ENCODE measurements around the gene CLECL1. TPM values are rescaled to one million over a fixed set of nuclear protein-coding genes. Genes with fewer than 3 reads are reported as not detected.

The CLECL1 gene
- total RNA-seq, 1 experiment from 2014 or later: not detected

GRCh38 chr12:9779209-9779608, 46.3 kb upstream of the CLECL1 start (continued):
- TF ChIP-seq POLR2A (IDR thresholded peaks at IDR 0.05; ENCODE audit: borderline replicate concordance, extremely low read depth, insufficient read depth, insufficient read length) (no peak), SIN3A (IDR thresholded peaks at IDR 0.05; ENCODE audit: low read depth) (no peak), ZFX (IDR thresholded peaks at IDR 0.05) (no peak), ELF1 (IDR thresholded peaks at IDR 0.05; ENCODE audit: borderline replicate concordance, low read depth) (no peak), MAX (IDR thresholded peaks at IDR 0.05) (no peak)

GRCh38 chr12:9776781-9777180, 43.9 kb upstream of the CLECL1 start:
- RAD21 ChIA-PET (ENCODE audit: low non-redundant PET in 1 of 2, low total read pairs in 2 of 2, uncharacterized antibody in 2 of 2, unreplicated experiment in 2 of 2): no interaction called here
- DNase-seq (ENCODE audit: low read depth, low spot score): no peak

GRCh38 chr12:9773216-9773877, 40.5 kb upstream of the CLECL1 start:
- DNase-seq (ENCODE audit: low read depth, low spot score) (no peak), ATAC-seq (no peak)
- no peaks in the 10 kb centered on the region for H3K4me1 ChIP-seq (ENCODE audit: control insufficient read depth in 1 of 2, insufficient read depth in 2 of 2, low read length in 2 of 2)
- no peaks in the 10 kb centered on the region for H3K79me2 ChIP-seq (ENCODE audit: insufficient read depth, low read length)
- no peak overlapping the region for H2AFZ ChIP-seq (ENCODE audit: low read depth, low read length, poor library complexity, severe bottlenecking)
- CTCF ChIA-PET: interaction anchor here (1.2 kb wide), 1 partner anchor 30 kb away, joined by 3 read pairs; no protein-coding TSS in a partner anchor
- no peak overlapping the region for H3K4me3 ChIP-seq (replicated peaks in 1 of 2; ENCODE audit: low read depth in 1 of 2, low read length in 2 of 2)
- POLR2A ChIA-PET: no interaction called here
- H3K9me3 ChIP-seq (ENCODE audit: control insufficient read depth in 1 of 2, insufficient read depth in 1 of 2, low read depth in 1 of 2, low read length in 2 of 2): no peaks in the 10 kb centered on the region
- no TSS peak for BruUV-seq (replicated peaks)
- H3K27ac ChIP-seq (ENCODE audit: low read depth, low read length): no peak overlapping the region
- H3K36me3 ChIP-seq (ENCODE audit: control insufficient read depth in 1 of 2, insufficient read depth in 2 of 2, low read length in 2 of 2): no peaks in the 10 kb centered on the region
- TF ChIP-seq EGR1 (IDR thresholded peaks at IDR 0.05; ENCODE audit: low read depth) (no peak), ELF1 (IDR thresholded peaks at IDR 0.05; ENCODE audit: borderline replicate concordance, low read depth) (no peak), SIN3A (IDR thresholded peaks at IDR 0.05; ENCODE audit: low read depth) (no peak), RAD21 (IDR thresholded peaks at IDR 0.05; ENCODE audit: low read depth) (no peak), TCF7L2 (IDR thresholded peaks at IDR 0.05; ENCODE audit: borderline replicate concordance, extremely low read depth, insufficient read depth, insufficient read length) (no peak), SRF (IDR thresholded peaks at IDR 0.05; ENCODE audit: low read depth) (no peak)
- H3K27me3 ChIP-seq (ENCODE audit: insufficient read depth, low read length): peaks cover 65% of the 10 kb centered on the region
- RAD21 ChIA-PET (ENCODE audit: low non-redundant PET in 1 of 2, low total read pairs in 2 of 2, uncharacterized antibody in 2 of 2, unreplicated experiment in 2 of 2): no interaction called here
- no peaks in the 10 kb centered on the region for H4K20me1 ChIP-seq (ENCODE audit: insufficient read depth)
- H3K9me2 ChIP-seq (ENCODE audit: insufficient read depth): no peaks in the 10 kb centered on the region
- intact Hi-C loops (cut with micrococcal nuclease): no loop called here
- H3K9ac ChIP-seq (ENCODE audit: low read length): no peak overlapping the region
- H3K4me2 ChIP-seq (ENCODE audit: low read length): no peak overlapping the region

More at GRCh38 chr12:9776781-9777180, 43.9 kb upstream of the CLECL1 start:
- peaks cover 68% of the 10 kb centered on the region for H3K27me3 ChIP-seq (ENCODE audit: insufficient read depth, low read length)
- H3K4me1 ChIP-seq (ENCODE audit: control insufficient read depth in 1 of 2, insufficient read depth in 2 of 2, low read length in 2 of 2): no peaks in the 10 kb centered on the region
- POLR2A ChIA-PET: no interaction called here
- intact Hi-C loops (cut with micrococcal nuclease): no loop called here
- H3K36me3 ChIP-seq (ENCODE audit: control insufficient read depth in 1 of 2, insufficient read depth in 2 of 2, low read length in 2 of 2): no peaks in the 10 kb centered on the region
- no peaks in the 10 kb centered on the region for H4K20me1 ChIP-seq (ENCODE audit: insufficient read depth)
- no peaks in the 10 kb centered on the region for H3K9me2 ChIP-seq (ENCODE audit: insufficient read depth)
- CTCF ChIA-PET: no interaction called here
- no peak overlapping the region for H2AFZ ChIP-seq (ENCODE audit: low read depth, low read length, poor library complexity, severe bottlenecking)
- no peak overlapping the region for H3K27ac ChIP-seq (ENCODE audit: low read depth, low read length)
- H3K9me3 ChIP-seq (ENCODE audit: control insufficient read depth in 1 of 2, insufficient read depth in 1 of 2, low read depth in 1 of 2, low read length in 2 of 2): no peaks in the 10 kb centered on the region
- no TSS peak for BruUV-seq (replicated peaks)
- TF ChIP-seq EZH2 (IDR thresholded peaks at IDR 0.05): no peak
- TF ChIP-seq JUND (IDR thresholded peaks at IDR 0.05): no peak
- no peak for TF ChIP-seq ZNF274 (IDR thresholded peaks at IDR 0.05; ENCODE audit: low read depth, low read length)
- TF ChIP-seq EGR1 (IDR thresholded peaks at IDR 0.05; ENCODE audit: low read depth): no peak
- no peak for TF ChIP-seq TCF7L2 (IDR thresholded peaks at IDR 0.05; ENCODE audit: borderline replicate concordance, extremely low read depth, insufficient read depth, insufficient read length)
- no peak for TF ChIP-seq SP1 (IDR thresholded peaks at IDR 0.05; ENCODE audit: low read depth)
- no peak overlapping the region for H3K4me3 ChIP-seq (replicated peaks in 1 of 2; ENCODE audit: low read depth in 1 of 2, low read length in 2 of 2)
- H3K4me2 ChIP-seq (ENCODE audit: low read length): no peak overlapping the region
- H3K9ac ChIP-seq (ENCODE audit: low read length): no peak overlapping the region
- no peaks in the 10 kb centered on the region for H3K79me2 ChIP-seq (ENCODE audit: insufficient read depth, low read length)
- no peak for ATAC-seq

All from HCT116 (cell line).